MCF 10A (cell line): Measurements from ENCODE around the gene AUTS2. TPM values are rescaled to one million over a fixed set of nuclear protein-coding genes. Genes with fewer than 3 reads are reported as not detected.

Experiments used
- BruUV-seq: library from RNA; stranded (reverse); fragments of 400-500 nt; replicated peaks from 2 replicates; lab custom pipeline; 2021; lab: Mats Ljungman, UMichigan
- CTCF ChIA-PET: fragments of 300-600 bp; sonication (Branson Sonifier 250); formaldehyde crosslinking; extraction: SDS; loops from one replicate; lab custom pipeline; 2021; ENCODE audit warnings: antibody characterized with exemption, inconsistent platforms; lab: Yijun Ruan, JAX
- POLR2A ChIA-PET: fragments of 300-600, 350-650 bp; sonication (Branson Sonifier 250); formaldehyde crosslinking; extraction: SDS; loops from one replicate; lab custom pipeline; 2020; ENCODE audit warnings: antibody characterized with exemption, inconsistent platforms; lab: Yijun Ruan, JAX
- DNase-seq: peaks from one replicate; pipeline ENCODE4 v3.0.0-alpha.2; 2018; ENCODE audit not compliant: unreplicated experiment
- H3K27ac Mint-ChIP-seq: one replicate; pipeline ENCODE4 v1.8.0; 2022; ENCODE audit warnings: mild to moderate bottlenecking, low read depth, mixed read lengths; ENCODE audit not compliant: unreplicated experiment
- H3K27me3 Mint-ChIP-seq: one replicate; pipeline ENCODE4 v1.8.0; 2022; ENCODE audit warnings: mixed read lengths; ENCODE audit not compliant: insufficient read depth, unreplicated experiment
- H3K36me3 Mint-ChIP-seq: one replicate; pipeline ENCODE4 v1.8.0; 2022; ENCODE audit warnings: mild to moderate bottlenecking, moderate library complexity, mixed read lengths; ENCODE audit not compliant: insufficient read depth, unreplicated experiment
- H3K4me1 Mint-ChIP-seq: one replicate; pipeline ENCODE4 v1.8.0; 2022; ENCODE audit warnings: mixed read lengths; ENCODE audit not compliant: insufficient read depth, unreplicated experiment
- H3K4me3 Mint-ChIP-seq: one replicate; pipeline ENCODE4 v1.8.0; 2022; ENCODE audit warnings: mild to moderate bottlenecking, moderate library complexity, mixed read lengths; ENCODE audit not compliant: unreplicated experiment
- H3K9me3 Mint-ChIP-seq: one replicate; pipeline ENCODE4 v1.8.0; 2022; ENCODE audit warnings: mixed read lengths; ENCODE audit not compliant: unreplicated experiment
- intact Hi-C: fragments of 100-400 bp; cut with micrococcal nuclease; formaldehyde crosslinking; loops from 2 replicates; pipeline ENCODE4 v1.14.1; 2022
- total RNA-seq: library from RNA; stranded (reverse); gene quantifications from 2 replicates; pipeline ENCODE4 v1.2.3, GENCODE V29; 2022
- TF ChIP-seq, protein P1 (sequence below): fragments of 200-600 bp; IDR thresholded peaks from one replicate; pipeline ENCODE4 v1.8.0; 2022; ENCODE audit warnings: antibody characterized with exemption, mild to moderate bottlenecking; ENCODE audit not compliant: unreplicated experiment

AUTS2 gene
- total RNA-seq, 1 experiment from 2014 or later, result 1.3 TPM

DNA sequence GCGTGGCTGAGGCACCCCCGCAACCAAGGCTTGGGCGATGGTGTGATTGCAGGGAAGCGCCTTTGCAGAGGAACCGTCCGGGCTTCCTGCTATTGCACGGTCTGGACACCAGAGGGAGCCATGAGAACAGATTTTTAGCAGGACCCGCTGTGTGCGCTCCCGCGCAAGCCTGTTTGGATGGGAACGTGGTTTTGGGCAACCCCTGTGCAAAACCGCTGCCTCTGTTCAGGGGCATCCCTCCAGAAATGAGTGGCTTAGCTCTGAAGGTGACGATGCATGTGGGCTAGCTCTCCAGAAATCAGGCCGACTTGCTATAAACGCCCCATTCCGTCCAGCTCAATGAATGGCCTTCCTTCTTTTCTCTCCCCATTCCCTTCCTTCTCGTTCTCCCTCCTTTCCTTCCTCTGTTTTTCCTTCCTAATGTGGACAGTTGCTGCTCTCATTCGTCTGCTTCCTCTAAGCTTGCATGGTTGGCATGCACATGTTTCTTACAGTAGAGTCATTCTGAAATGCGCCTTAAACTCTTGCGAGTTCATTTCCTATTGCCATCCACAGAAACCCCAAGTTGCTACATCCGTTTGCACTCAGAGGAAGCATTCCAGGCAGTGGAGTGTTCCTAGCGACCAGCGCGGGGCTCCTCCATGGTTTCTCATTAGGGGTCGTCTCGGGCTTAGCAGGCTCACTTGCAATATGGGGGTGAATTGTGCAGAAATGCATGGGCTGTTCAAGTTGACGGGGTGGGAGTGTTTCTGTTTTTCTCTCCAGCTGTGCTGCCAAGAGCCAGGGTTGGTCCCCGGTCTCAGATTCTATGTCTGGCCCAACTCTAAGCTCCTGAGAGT, 1231.2 kb downstream of the AUTS2 start:
- Mint-ChIP-seq H3K27ac (no peak overlapping the region), H3K27me3 (no peaks in the 10 kb centered on the region), H3K9me3 (peaks cover 8% of the 10 kb centered on the region), H3K4me3 (no peak overlapping the region), H3K4me1 (no peaks in the 10 kb centered on the region), H3K36me3 (no peaks in the 10 kb centered on the region)
- intact Hi-C loops, result loop anchor here (1.0 to 10.0 kb wide), 5 partner anchors 28 to 1665 kb away; no protein-coding TSS in a partner anchor
- CTCF ChIA-PET, result interaction anchor here (0.6 to 4.4 kb wide), 18 partner anchors 9 to 1903 kb away, joined by 3 to 55 read pairs (median 4); no protein-coding TSS in a partner anchor
- TF ChIP-seq, protein P1, sequence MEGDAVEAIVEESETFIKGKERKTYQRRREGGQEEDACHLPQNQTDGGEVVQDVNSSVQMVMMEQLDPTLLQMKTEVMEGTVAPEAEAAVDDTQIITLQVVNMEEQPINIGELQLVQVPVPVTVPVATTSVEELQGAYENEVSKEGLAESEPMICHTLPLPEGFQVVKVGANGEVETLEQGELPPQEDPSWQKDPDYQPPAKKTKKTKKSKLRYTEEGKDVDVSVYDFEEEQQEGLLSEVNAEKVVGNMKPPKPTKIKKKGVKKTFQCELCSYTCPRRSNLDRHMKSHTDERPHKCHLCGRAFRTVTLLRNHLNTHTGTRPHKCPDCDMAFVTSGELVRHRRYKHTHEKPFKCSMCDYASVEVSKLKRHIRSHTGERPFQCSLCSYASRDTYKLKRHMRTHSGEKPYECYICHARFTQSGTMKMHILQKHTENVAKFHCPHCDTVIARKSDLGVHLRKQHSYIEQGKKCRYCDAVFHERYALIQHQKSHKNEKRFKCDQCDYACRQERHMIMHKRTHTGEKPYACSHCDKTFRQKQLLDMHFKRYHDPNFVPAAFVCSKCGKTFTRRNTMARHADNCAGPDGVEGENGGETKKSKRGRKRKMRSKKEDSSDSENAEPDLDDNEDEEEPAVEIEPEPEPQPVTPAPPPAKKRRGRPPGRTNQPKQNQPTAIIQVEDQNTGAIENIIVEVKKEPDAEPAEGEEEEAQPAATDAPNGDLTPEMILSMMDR, result peak; percentile 88
- peak; percentile 8 for DNase-seq
- POLR2A ChIA-PET, result no interaction called here
- no TSS peak for BruUV-seq

GRCh38 chr7:70830060-70830395, 1231.8 kb downstream of the AUTS2 start:
- intact Hi-C loops, result no loop called here
- CTCF ChIA-PET, result interaction anchor here (0.5 to 4.4 kb wide), 14 partner anchors 10 to 1249 kb away, joined by 3 to 55 read pairs (median 4); no protein-coding TSS in a partner anchor
- POLR2A ChIA-PET, result no interaction called here
- TF ChIP-seq, protein P1, result no peak
- Mint-ChIP-seq H3K27me3 (no peaks in the 10 kb centered on the region), H3K27ac (no peak overlapping the region), H3K9me3 (peaks cover 8% of the 10 kb centered on the region), H3K4me3 (no peak overlapping the region), H3K36me3 (no peaks in the 10 kb centered on the region), H3K4me1 (no peaks in the 10 kb centered on the region)
- BruUV-seq, result no TSS peak
- DNase-seq, result no peak

- no peak overlapping the region for H3K27ac Mint-ChIP-seq
- H3K27me3 Mint-ChIP-seq, result no peaks in the 10 kb centered on the region
- ChIA-PET POLR2A (no interaction called here), CTCF (interaction anchor here (0.5 to 4.4 kb wide), 7 partner anchors 24 to 908 kb away, joined by 3 to 55 read pairs (median 8); no protein-coding TSS in a partner anchor)
- no peaks in the 10 kb centered on the region for H3K4me1 Mint-ChIP-seq
- no TSS peak for BruUV-seq
- intact Hi-C loops, result no loop called here
- no peaks in the 10 kb centered on the region for H3K36me3 Mint-ChIP-seq
- peaks cover 8% of the 10 kb centered on the region for H3K9me3 Mint-ChIP-seq
- no peak for DNase-seq
- H3K4me3 Mint-ChIP-seq, result no peak overlapping the region
- TF ChIP-seq, protein P1, result no peak
Observed at GRCh38 chr7:70830426-70830825, 1232.2 kb downstream of the AUTS2 start.

DNA sequence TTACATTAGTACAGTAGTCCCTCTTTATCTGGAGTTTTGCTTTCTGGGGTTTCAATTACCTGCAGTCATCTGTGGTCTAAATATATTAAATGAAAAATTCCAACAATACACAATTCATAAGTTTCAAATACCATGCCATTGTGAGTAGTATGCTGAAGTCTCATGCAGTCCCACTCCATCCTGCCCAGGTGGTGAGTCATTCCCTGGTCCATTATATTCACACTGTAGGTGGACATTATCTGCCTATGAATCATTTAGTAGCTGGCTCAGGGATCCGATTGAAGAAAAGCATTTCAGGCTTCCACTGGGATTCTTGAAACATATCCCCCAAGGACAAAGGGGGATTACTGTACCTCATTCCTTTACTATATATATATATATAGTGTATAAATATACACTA, 1235.5 kb downstream of the AUTS2 start:
- ChIA-PET CTCF (interaction anchor here (0.6 to 1.1 kb wide), 3 partner anchors 23 to 903 kb away, joined by 3 to 4 read pairs (median 3); no protein-coding TSS in a partner anchor), POLR2A (no interaction called here)
- H3K4me3 Mint-ChIP-seq, result no peak overlapping the region
- no peak for DNase-seq
- H3K27me3 Mint-ChIP-seq, result no peaks in the 10 kb centered on the region
- intact Hi-C loops, result no loop called here
- TF ChIP-seq, protein P1, result no peak
- no peaks in the 10 kb centered on the region for H3K4me1 Mint-ChIP-seq
- peaks cover 5% of the 10 kb centered on the region for H3K36me3 Mint-ChIP-seq
- no peak overlapping the region for H3K27ac Mint-ChIP-seq
- BruUV-seq, result no TSS peak
- H3K9me3 Mint-ChIP-seq, result no peaks in the 10 kb centered on the region
